Measurements from ENCODE around the gene AOC2.

AOC2 gene

GRCh38 chr17:42877037-42877436, 32.7 kb downstream of the AOC2 start:
- H2AFZ ChIP-seq (ENCODE audit: low read length), result no peak overlapping the region
- no peaks in the 10 kb centered on the region for H3K4me1 ChIP-seq (ENCODE audit: insufficient read depth, low read length, severe bottlenecking)
- no peak overlapping the region for H3K9ac ChIP-seq (ENCODE audit: low read length)
- H3K9me3 ChIP-seq (ENCODE audit: low read length), result no peaks in the 10 kb centered on the region
- TF ChIP-seq EZH2 (IDR thresholded peaks at IDR 0.05; ENCODE audit: borderline replicate concordance, low read length) (no peak), CTCF (IDR thresholded peaks at IDR 0.05; ENCODE audit: low read length) (no peak)
- H3K4me3 ChIP-seq (ENCODE audit: low read depth, low read length, poor library complexity, severe bottlenecking), result no peak overlapping the region
- H3K27ac ChIP-seq (ENCODE audit: low read depth, low read length, poor library complexity, severe bottlenecking), result no peak overlapping the region
- H3K36me3 ChIP-seq (ENCODE audit: insufficient read depth, low read length), result no peaks in the 10 kb centered on the region
- H3K27me3 ChIP-seq (ENCODE audit: insufficient read depth, low read length), result peaks cover 9% of the 10 kb centered on the region; the same call in 1 of the 2 replicates
- no peaks in the 10 kb centered on the region for H3F3A ChIP-seq (ENCODE audit: insufficient read depth, low read length)
- H3K4me2 ChIP-seq (ENCODE audit: low read length), result no peak overlapping the region
- no peaks in the 10 kb centered on the region for H3K79me2 ChIP-seq (ENCODE audit: insufficient read depth, low read length)
- no peaks in the 10 kb centered on the region for H3K9me2 ChIP-seq (ENCODE audit: low read depth, low read length)
- no peaks in the 10 kb centered on the region for H4K20me1 ChIP-seq (ENCODE audit: insufficient read depth, low read length)

GRCh38 chr17:42878123-42878880, 33.9 kb downstream of the AOC2 start:
- Histone ChIP-seq H3K27ac (ENCODE audit: low read depth, low read length, poor library complexity, severe bottlenecking) (no peak overlapping the region), H3K4me2 (ENCODE audit: low read length) (no peak overlapping the region), H2AFZ (ENCODE audit: low read length) (no peak overlapping the region), H4K20me1 (ENCODE audit: insufficient read depth, low read length) (no peaks in the 10 kb centered on the region), H3K9ac (ENCODE audit: low read length) (no peak overlapping the region), H3F3A (ENCODE audit: insufficient read depth, low read length) (no peaks in the 10 kb centered on the region), H3K9me3 (ENCODE audit: low read length) (no peaks in the 10 kb centered on the region), H3K9me2 (ENCODE audit: low read depth, low read length) (no peaks in the 10 kb centered on the region), H3K79me2 (ENCODE audit: insufficient read depth, low read length) (no peaks in the 10 kb centered on the region), H3K27me3 (ENCODE audit: insufficient read depth, low read length) (peaks cover 10% of the 10 kb centered on the region; the same call in 1 of the 2 replicates), H3K36me3 (ENCODE audit: insufficient read depth, low read length) (no peaks in the 10 kb centered on the region), H3K4me1 (ENCODE audit: insufficient read depth, low read length, severe bottlenecking) (no peaks in the 10 kb centered on the region), H3K4me3 (ENCODE audit: low read depth, low read length, poor library complexity, severe bottlenecking) (no peak overlapping the region)
- TF ChIP-seq CTCF (IDR thresholded peaks at IDR 0.05; ENCODE audit: low read length) (no peak), EZH2 (IDR thresholded peaks at IDR 0.05; ENCODE audit: borderline replicate concordance, low read length) (no peak)

DNA sequence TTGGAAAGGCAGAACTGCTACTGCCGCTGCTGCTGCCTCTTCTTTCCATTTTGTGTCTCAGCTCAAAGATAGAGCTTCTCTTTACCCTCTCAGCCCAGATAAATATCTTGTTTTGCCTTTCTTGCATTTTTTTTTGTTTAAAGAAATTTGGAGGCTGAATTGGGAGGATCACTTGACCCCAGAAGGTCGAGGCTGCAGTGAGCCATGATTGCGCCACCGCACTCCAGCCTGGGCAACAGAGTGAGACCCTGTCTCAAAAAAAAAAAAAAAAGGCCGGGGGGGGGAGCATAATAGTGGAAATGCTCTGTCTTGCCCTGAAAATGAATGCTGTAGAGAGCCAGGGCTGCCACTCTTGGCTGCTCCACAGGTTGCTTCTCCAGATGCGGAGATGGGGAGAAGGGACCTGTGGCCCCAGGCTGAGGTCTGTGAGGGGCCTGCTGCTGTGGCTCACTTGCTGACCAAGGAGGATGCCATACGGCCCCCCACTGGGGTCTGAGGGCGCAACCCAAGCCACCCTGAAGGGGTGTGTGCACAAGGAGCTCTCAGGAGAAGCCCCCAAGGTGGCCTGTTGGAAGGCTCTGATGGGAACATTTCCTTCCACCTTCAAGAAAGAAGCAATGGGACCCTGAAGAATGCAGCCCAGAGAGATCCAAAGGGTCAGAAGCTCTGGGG, 34.7 kb downstream of the AOC2 start:
- H3K79me2 ChIP-seq (ENCODE audit: insufficient read depth, low read length), result no peaks in the 10 kb centered on the region
- H3K4me3 ChIP-seq (ENCODE audit: low read depth, low read length, poor library complexity, severe bottlenecking), result no peak overlapping the region
- no peaks in the 10 kb centered on the region for H3K36me3 ChIP-seq (ENCODE audit: insufficient read depth, low read length)
- no peaks in the 10 kb centered on the region for H4K20me1 ChIP-seq (ENCODE audit: insufficient read depth, low read length)
- H2AFZ ChIP-seq (ENCODE audit: low read length), result no peak overlapping the region
- TF ChIP-seq EZH2 (IDR thresholded peaks at IDR 0.05; ENCODE audit: borderline replicate concordance, low read length) (no peak), CTCF (IDR thresholded peaks at IDR 0.05; ENCODE audit: low read length) (no peak)
- H3K27me3 ChIP-seq (ENCODE audit: insufficient read depth, low read length), result peaks cover 10% of the 10 kb centered on the region; the same call in 1 of the 2 replicates
- no peak overlapping the region for H3K4me2 ChIP-seq (ENCODE audit: low read length)
- H3K9me2 ChIP-seq (ENCODE audit: low read depth, low read length), result no peaks in the 10 kb centered on the region
- no peaks in the 10 kb centered on the region for H3K4me1 ChIP-seq (ENCODE audit: insufficient read depth, low read length, severe bottlenecking)
- no peak overlapping the region for H3K9ac ChIP-seq (ENCODE audit: low read length)
- H3K27ac ChIP-seq (ENCODE audit: low read depth, low read length, poor library complexity, severe bottlenecking), result no peak overlapping the region
- H3F3A ChIP-seq (ENCODE audit: insufficient read depth, low read length), result no peaks in the 10 kb centered on the region
- H3K9me3 ChIP-seq (ENCODE audit: low read length), result no peaks in the 10 kb centered on the region

All from OCI-LY1 (cell line).